HEK293T (cell line): ENCODE measurements around the gene DNAH8.

Source experiments
- CTBP1 ChIP-seq: fragments of 450-650 bp; IDR thresholded peaks from 2 replicates; pipeline ENCODE4 v1.6.1; 2016; ENCODE audit warnings: borderline replicate concordance
- FOXM1 ChIP-seq: fragments of 450-650 bp; IDR thresholded peaks from 2 replicates; pipeline ENCODE4 v1.6.1; 2017; ENCODE audit warnings: mild to moderate bottlenecking, borderline replicate concordance
- NFRKB ChIP-seq: fragments of 450-650 bp; IDR thresholded peaks from 2 replicates; pipeline ENCODE4 v1.6.1; 2016; ENCODE audit warnings: mild to moderate bottlenecking, moderate library complexity
- ZNF384 ChIP-seq: fragments of 450-650 bp; IDR thresholded peaks from 2 replicates; pipeline ENCODE4 v1.6.1; 2016

GRCh38 chr6:39057251-39058155, 342.4 kb downstream of the DNAH8 start:
- TF ChIP-seq ZNF384: no peak
- no peak for TF ChIP-seq CTBP1
- TF ChIP-seq FOXM1: no peak
- no peak for TF ChIP-seq NFRKB
